SK-N-SH treated with all-trans-retinoic acid at 6 μM for 48 hours (cell line): ENCODE results near the gene C11orf58.

Experiments used
- ATAC-seq: fragments of 200-7000 bp; cut with Tn5 transposase; 3 replicates; pipeline ENCODE4 v1.9.1; 2020; ENCODE audit warnings: mild to moderate bottlenecking, moderate library complexity
- ARNTL ChIP-seq: fragments of 450-650 bp; formaldehyde crosslinking; IDR thresholded peaks from 2 replicates; pipeline ENCODE4 v1.5.0; 2020; ENCODE audit warnings: low read depth, mild to moderate bottlenecking, moderate library complexity, borderline replicate concordance
- BACH2 ChIP-seq: fragments of 250-450 bp; sonication (Bioruptor Pico); IDR thresholded peaks from 2 replicates; pipeline ENCODE4 v1.9.0; 2021; ENCODE audit warnings: mild to moderate bottlenecking, borderline replicate concordance
- CREB5 ChIP-seq: fragments of 250-450 bp; sonication (Bioruptor Pico); IDR thresholded peaks from 2 replicates; pipeline ENCODE4 v1.5.1; 2020; ENCODE audit warnings: low read depth, mild to moderate bottlenecking, moderate library complexity
- CSDC2 ChIP-seq: fragments of 250-450 bp; sonication (Bioruptor Pico); IDR thresholded peaks from 2 replicates; pipeline ENCODE4 v1.5.0; 2020; ENCODE audit warnings: mild to moderate bottlenecking, moderate library complexity
- CSRNP3 ChIP-seq: fragments of 250-450 bp; sonication (Bioruptor Pico); IDR thresholded peaks from 2 replicates; pipeline ENCODE4 v1.5.1; 2021; ENCODE audit warnings: mild to moderate bottlenecking, moderate library complexity
- ESRRG ChIP-seq: fragments of 250-450 bp; sonication (Bioruptor Pico); IDR thresholded peaks from 2 replicates; pipeline ENCODE4 v1.6.1; 2021; ENCODE audit warnings: mild to moderate bottlenecking
- GLIS3 ChIP-seq: fragments of 250-450 bp; sonication (Bioruptor Pico); IDR thresholded peaks from 2 replicates; pipeline ENCODE4 v1.5.0; 2020; ENCODE audit warnings: mild to moderate bottlenecking, moderate library complexity
- ISL1 ChIP-seq: fragments of 250-450 bp; sonication (Bioruptor Pico); IDR thresholded peaks from 2 replicates; pipeline ENCODE4 v2.1.2; 2022; ENCODE audit warnings: mild to moderate bottlenecking, moderate library complexity
- OSR1 ChIP-seq: fragments of 250-450 bp; sonication (Bioruptor Pico); IDR thresholded peaks from 2 replicates; pipeline ENCODE4 v1.8.0; 2022; ENCODE audit warnings: moderate library complexity, mild to moderate bottlenecking, inconsistent platforms
- PATZ1 ChIP-seq: fragments of 250-450 bp; sonication (Bioruptor Pico); IDR thresholded peaks from 2 replicates; pipeline ENCODE4 v1.8.0; 2020; ENCODE audit warnings: mild to moderate bottlenecking, moderate library complexity, borderline replicate concordance
- PPARA ChIP-seq: fragments of 250-450 bp; sonication (Bioruptor Pico); IDR thresholded peaks from 2 replicates; pipeline ENCODE4 v1.5.0; 2020; ENCODE audit warnings: mild to moderate bottlenecking, borderline replicate concordance
- RARB ChIP-seq: fragments of 250-450 bp; sonication (Bioruptor Pico); IDR thresholded peaks from 2 replicates; pipeline ENCODE4 v1.8.0; 2021; ENCODE audit warnings: mild to moderate bottlenecking, moderate library complexity
- SNAI2 ChIP-seq: fragments of 250-450 bp; sonication (Bioruptor Pico); IDR thresholded peaks from 2 replicates; pipeline ENCODE4 v1.5.0; 2020; ENCODE audit warnings: mild to moderate bottlenecking, moderate library complexity
- TCF4 ChIP-seq: fragments of 250-450 bp; sonication (Bioruptor Pico); IDR thresholded peaks from 2 replicates; pipeline ENCODE4 v1.8.0; 2021; ENCODE audit warnings: mild to moderate bottlenecking, moderate library complexity, borderline replicate concordance
- TOX ChIP-seq: fragments of 250-450 bp; sonication (Bioruptor Pico); IDR thresholded peaks from 2 replicates; pipeline ENCODE4 v1.8.0; 2021; ENCODE audit warnings: mild to moderate bottlenecking, moderate library complexity, borderline replicate concordance
- ZC3H10 ChIP-seq: fragments of 250-450 bp; sonication (Bioruptor Pico); IDR thresholded peaks from 2 replicates; pipeline ENCODE4 v1.5.1; 2021; ENCODE audit warnings: mild to moderate bottlenecking, moderate library complexity
- ZFP3 ChIP-seq: fragments of 250-450 bp; sonication (Bioruptor Pico); IDR thresholded peaks from 2 replicates; pipeline ENCODE4 v1.5.0; 2020; ENCODE audit warnings: mild to moderate bottlenecking, moderate library complexity
- ZFP30 ChIP-seq: fragments of 450-650 bp; formaldehyde crosslinking; IDR thresholded peaks from 2 replicates; pipeline ENCODE4 v1.5.0; 2022; ENCODE audit warnings: mild to moderate bottlenecking, moderate library complexity
- ZNF565 ChIP-seq: fragments of 450-650 bp; formaldehyde crosslinking; conservative IDR thresholded peaks from 2 replicates; pipeline ENCODE4 v1.5.0; 2020; ENCODE audit warnings: low read depth, mild to moderate bottlenecking, moderate library complexity
- ZNF70 ChIP-seq: fragments of 450-650 bp; formaldehyde crosslinking; IDR thresholded peaks from 2 replicates; pipeline ENCODE4 v1.5.0; 2020; ENCODE audit warnings: mild to moderate bottlenecking, moderate library complexity
- ZNF8 ChIP-seq: fragments of 450-650 bp; formaldehyde crosslinking; IDR thresholded peaks from 2 replicates; pipeline ENCODE4 v1.5.0; 2020; ENCODE audit warnings: mild to moderate bottlenecking, moderate library complexity
- TF ChIP-seq, protein P1 (sequence below): fragments of 250-450 bp; sonication (Bioruptor Pico); IDR thresholded peaks from 2 replicates; pipeline ENCODE4 v1.8.0; 2021; ENCODE audit warnings: low read depth, mild to moderate bottlenecking, moderate library complexity, borderline replicate concordance
- TF ChIP-seq, protein P2 (sequence below): fragments of 250-450 bp; sonication (Bioruptor Pico); IDR thresholded peaks from 2 replicates; pipeline ENCODE4 v1.5.0; 2020; ENCODE audit warnings: mild to moderate bottlenecking, moderate library complexity

C11orf58 gene

GRCh38 chr11:16792426-16792825 lies 54.0 kb downstream of the C11orf58 start:
- no peak for ATAC-seq
- TF ChIP-seq ZNF8 (CRISPR knock-in tag) = no peak
- no peak for TF ChIP-seq ARNTL (CRISPR knock-in tag)
- TF ChIP-seq TCF4 (CRISPR knock-in tag) = no peak
- TF ChIP-seq GLIS3 (CRISPR knock-in tag) = no peak
- no peak for TF ChIP-seq ZC3H10 (CRISPR knock-in tag)
- no peak for TF ChIP-seq ISL1
- no peak for TF ChIP-seq ZFP3
- TF ChIP-seq, protein P1, sequence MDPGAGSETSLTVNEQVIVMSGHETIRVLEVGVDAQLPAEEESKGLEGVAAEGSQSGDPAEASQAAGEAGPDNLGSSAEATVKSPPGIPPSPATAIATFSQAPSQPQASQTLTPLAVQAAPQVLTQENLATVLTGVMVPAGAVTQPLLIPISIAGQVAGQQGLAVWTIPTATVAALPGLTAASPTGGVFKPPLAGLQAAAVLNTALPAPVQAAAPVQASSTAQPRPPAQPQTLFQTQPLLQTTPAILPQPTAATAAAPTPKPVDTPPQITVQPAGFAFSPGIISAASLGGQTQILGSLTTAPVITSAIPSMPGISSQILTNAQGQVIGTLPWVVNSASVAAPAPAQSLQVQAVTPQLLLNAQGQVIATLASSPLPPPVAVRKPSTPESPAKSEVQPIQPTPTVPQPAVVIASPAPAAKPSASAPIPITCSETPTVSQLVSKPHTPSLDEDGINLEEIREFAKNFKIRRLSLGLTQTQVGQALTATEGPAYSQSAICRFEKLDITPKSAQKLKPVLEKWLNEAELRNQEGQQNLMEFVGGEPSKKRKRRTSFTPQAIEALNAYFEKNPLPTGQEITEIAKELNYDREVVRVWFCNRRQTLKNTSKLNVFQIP (CRISPR knock-in tag) = no peak
- no peak for TF ChIP-seq TOX (CRISPR knock-in tag)
- no peak for TF ChIP-seq PPARA
- no peak for TF ChIP-seq CREB5 (CRISPR knock-in tag)

- no peak for ATAC-seq
- TF ChIP-seq, protein P1 (CRISPR knock-in tag) = no peak
- TF ChIP-seq ZNF70 (CRISPR knock-in tag) (no peak), ARNTL (CRISPR knock-in tag) (no peak), GLIS3 (CRISPR knock-in tag) (no peak), ZNF565 (CRISPR knock-in tag) (no peak), PATZ1 (no peak), OSR1 (CRISPR knock-in tag) (no peak), ISL1 (no peak), BACH2 (CRISPR knock-in tag) (no peak), TCF4 (CRISPR knock-in tag) (no peak), CSDC2 (CRISPR knock-in tag) (no peak), ZFP3 (no peak), CSRNP3 (no peak), SNAI2 (no peak), TOX (CRISPR knock-in tag) (no peak), ZFP30 (CRISPR knock-in tag) (no peak), RARB (CRISPR knock-in tag) (no peak), ESRRG (no peak)
- TF ChIP-seq, protein P2, sequence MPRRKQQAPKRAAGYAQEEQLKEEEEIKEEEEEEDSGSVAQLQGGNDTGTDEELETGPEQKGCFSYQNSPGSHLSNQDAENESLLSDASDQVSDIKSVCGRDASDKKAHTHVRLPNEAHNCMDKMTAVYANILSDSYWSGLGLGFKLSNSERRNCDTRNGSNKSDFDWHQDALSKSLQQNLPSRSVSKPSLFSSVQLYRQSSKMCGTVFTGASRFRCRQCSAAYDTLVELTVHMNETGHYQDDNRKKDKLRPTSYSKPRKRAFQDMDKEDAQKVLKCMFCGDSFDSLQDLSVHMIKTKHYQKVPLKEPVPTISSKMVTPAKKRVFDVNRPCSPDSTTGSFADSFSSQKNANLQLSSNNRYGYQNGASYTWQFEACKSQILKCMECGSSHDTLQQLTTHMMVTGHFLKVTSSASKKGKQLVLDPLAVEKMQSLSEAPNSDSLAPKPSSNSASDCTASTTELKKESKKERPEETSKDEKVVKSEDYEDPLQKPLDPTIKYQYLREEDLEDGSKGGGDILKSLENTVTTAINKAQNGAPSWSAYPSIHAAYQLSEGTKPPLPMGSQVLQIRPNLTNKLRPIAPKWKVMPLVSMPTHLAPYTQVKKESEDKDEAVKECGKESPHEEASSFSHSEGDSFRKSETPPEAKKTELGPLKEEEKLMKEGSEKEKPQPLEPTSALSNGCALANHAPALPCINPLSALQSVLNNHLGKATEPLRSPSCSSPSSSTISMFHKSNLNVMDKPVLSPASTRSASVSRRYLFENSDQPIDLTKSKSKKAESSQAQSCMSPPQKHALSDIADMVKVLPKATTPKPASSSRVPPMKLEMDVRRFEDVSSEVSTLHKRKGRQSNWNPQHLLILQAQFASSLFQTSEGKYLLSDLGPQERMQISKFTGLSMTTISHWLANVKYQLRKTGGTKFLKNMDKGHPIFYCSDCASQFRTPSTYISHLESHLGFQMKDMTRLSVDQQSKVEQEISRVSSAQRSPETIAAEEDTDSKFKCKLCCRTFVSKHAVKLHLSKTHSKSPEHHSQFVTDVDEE (CRISPR knock-in tag) = no peak
These were observed 54.6 kb downstream of the C11orf58 start for GRCh38 chr11:16793009-16793408.
